Trophoblast cell (in vitro differentiated cells and primary cell): Measurements from ENCODE around the gene SLC39A3.

ENCODE experiments used
- DNase-seq, 2 donors: peaks; one replicate each; pipeline ENCODE4 v3.0.0-alpha.2; 2016
- H2AFZ ChIP-seq: 2 replicates; pipeline ENCODE4 v1.6.1; 2013; ENCODE audit warnings: low read length, moderate library complexity, mild to moderate bottlenecking; ENCODE audit not compliant: insufficient read depth, poor library complexity
- H2AK5ac ChIP-seq: 2 replicates; pipeline ENCODE4 v1.6.1; 2013; ENCODE audit warnings: mild to moderate bottlenecking, low read length
- H2BK120ac ChIP-seq: 2 replicates; pipeline ENCODE4 v1.6.1; 2013; ENCODE audit warnings: low read length, mild to moderate bottlenecking, moderate library complexity; ENCODE audit not compliant: insufficient read depth, poor library complexity
- H2BK12ac ChIP-seq: 2 replicates; pipeline ENCODE4 v1.6.1; 2013; ENCODE audit warnings: mild to moderate bottlenecking, low read length, moderate library complexity
- H2BK5ac ChIP-seq: 2 replicates; pipeline ENCODE4 v1.6.1; 2013; ENCODE audit warnings: low read length, low read depth, moderate library complexity, mild to moderate bottlenecking; ENCODE audit not compliant: poor library complexity
- H3K14ac ChIP-seq: 2 replicates; pipeline ENCODE4 v1.6.1; 2013; ENCODE audit warnings: mild to moderate bottlenecking, low read length
- H3K18ac ChIP-seq: 2 replicates; pipeline ENCODE4 v1.6.1; 2013; ENCODE audit warnings: mild to moderate bottlenecking, low read length
- H3K23ac ChIP-seq: 2 replicates; pipeline ENCODE4 v1.6.1; 2013; ENCODE audit warnings: low read length
- H3K27ac ChIP-seq: 2 replicates; pipeline ENCODE4 v1.5.1; 2013; ENCODE audit warnings: low read depth, mild to moderate bottlenecking, inconsistent platforms, low read length, moderate library complexity
- H3K27me3 ChIP-seq: 2 replicates; pipeline ENCODE4 v1.6.1; 2013; ENCODE audit warnings: inconsistent platforms, mild to moderate bottlenecking, low read length, moderate library complexity; ENCODE audit not compliant: insufficient read depth
- H3K36me3 ChIP-seq, 2 experiments: 1 replicate in 1 of 2; 2 replicates in 1 of 2; pipeline ENCODE4 v1.6.1; 2013; ENCODE audit warnings: low read length in 2 of 2, mild to moderate bottlenecking in 2 of 2, moderate library complexity in 1 of 2; ENCODE audit not compliant: insufficient read depth in 2 of 2, control insufficient read depth in 1 of 2
- H3K4ac ChIP-seq: 2 replicates; pipeline ENCODE4 v1.6.1; 2013; ENCODE audit warnings: low read depth, mild to moderate bottlenecking, low read length, moderate library complexity
- H3K4me1 ChIP-seq, 2 experiments: 1 replicate in 1 of 2; 2 replicates in 1 of 2; pipeline ENCODE4 v1.6.1; 2013; ENCODE audit warnings: low read length in 2 of 2, mild to moderate bottlenecking in 2 of 2, moderate library complexity in 1 of 2; ENCODE audit not compliant: insufficient read depth in 2 of 2, control insufficient read depth in 1 of 2
- H3K4me2 ChIP-seq: 2 replicates; pipeline ENCODE4 v1.6.1; 2013; ENCODE audit warnings: inconsistent platforms, mild to moderate bottlenecking, low read length, moderate library complexity
- H3K4me3 ChIP-seq: 2 replicates; pipeline ENCODE4 v1.5.1; 2013; ENCODE audit warnings: mild to moderate bottlenecking, low read depth, low read length, inconsistent platforms
- H3K79me1 ChIP-seq: one replicate; pipeline ENCODE4 v1.6.1; 2013; ENCODE audit warnings: low read length
- H3K79me2 ChIP-seq: 2 replicates; pipeline ENCODE4 v1.6.1; 2013; ENCODE audit warnings: low read length, mild to moderate bottlenecking; ENCODE audit not compliant: control insufficient read depth, insufficient read depth, poor library complexity
- H3K9ac ChIP-seq: 2 replicates; pipeline ENCODE4 v1.6.1; 2013; ENCODE audit warnings: mild to moderate bottlenecking, low read length
- H3K9me3 ChIP-seq: 2 replicates; pipeline ENCODE4 v1.6.1; 2013; ENCODE audit warnings: low read depth, mild to moderate bottlenecking, control low read depth, inconsistent platforms, low read length; ENCODE audit not compliant: insufficient read depth
- H4K12ac ChIP-seq: 2 replicates; pipeline ENCODE4 v1.6.1; 2013; ENCODE audit warnings: low read depth, mild to moderate bottlenecking, low read length, moderate library complexity
- H4K8ac ChIP-seq: 2 replicates; pipeline ENCODE4 v1.6.1; 2013; ENCODE audit warnings: low read depth, mild to moderate bottlenecking, low read length, moderate library complexity
- H4K91ac ChIP-seq: one replicate; pipeline ENCODE4 v1.6.1; 2013; ENCODE audit warnings: low read depth, mild to moderate bottlenecking, low read length, moderate library complexity
- WGBS: extraction: QIAGEN DNeasy Blood & Tissue Kit; methylation state at CpG from one replicate; pipeline ENCODE4 v1.1.7; 2013; ENCODE audit warnings: missing lambda C conversion rate; ENCODE audit not compliant: insufficient read length, insufficient coverage; ENCODE audit errors: extremely low coverage; 5-methylcytosine and 5-hydroxymethylcytosine counted together

SLC39A3 gene

GRCh38 chr19:2779121-2779740, 39.4 kb upstream of the SLC39A3 start:
- Histone ChIP-seq H3K9ac (no peak overlapping the region), H2BK5ac (no peak overlapping the region), H3K18ac (no peak overlapping the region), H4K91ac (no peak overlapping the region), H4K8ac (no peak overlapping the region), H3K9me3 (no peaks in the 10 kb centered on the region), H4K12ac (no peak overlapping the region), H3K4me2 (no peak overlapping the region), H3K79me1 (peaks cover 7% of the 10 kb centered on the region), H3K23ac (no peak overlapping the region), H3K4me1 (peaks cover 12 to 16% of the 10 kb centered on the region in 2 experiments), H3K36me3 (peaks cover 20 to 33% of the 10 kb centered on the region in 2 experiments), H3K4ac (peak overlapping the region; percentile 90), H3K14ac (no peak overlapping the region), H3K27ac (no peak overlapping the region), H3K4me3 (no peak overlapping the region), H2BK120ac (no peak overlapping the region), H2AK5ac (no peak overlapping the region), H3K79me2 (peaks cover 63% of the 10 kb centered on the region), H3K27me3 (no peaks in the 10 kb centered on the region), H2BK12ac (no peak overlapping the region), H2AFZ (no peak overlapping the region)
- WGBS, result 100% methylated on average over 2 of the region's 14 CpGs
- DNase-seq, result no peak

DNA sequence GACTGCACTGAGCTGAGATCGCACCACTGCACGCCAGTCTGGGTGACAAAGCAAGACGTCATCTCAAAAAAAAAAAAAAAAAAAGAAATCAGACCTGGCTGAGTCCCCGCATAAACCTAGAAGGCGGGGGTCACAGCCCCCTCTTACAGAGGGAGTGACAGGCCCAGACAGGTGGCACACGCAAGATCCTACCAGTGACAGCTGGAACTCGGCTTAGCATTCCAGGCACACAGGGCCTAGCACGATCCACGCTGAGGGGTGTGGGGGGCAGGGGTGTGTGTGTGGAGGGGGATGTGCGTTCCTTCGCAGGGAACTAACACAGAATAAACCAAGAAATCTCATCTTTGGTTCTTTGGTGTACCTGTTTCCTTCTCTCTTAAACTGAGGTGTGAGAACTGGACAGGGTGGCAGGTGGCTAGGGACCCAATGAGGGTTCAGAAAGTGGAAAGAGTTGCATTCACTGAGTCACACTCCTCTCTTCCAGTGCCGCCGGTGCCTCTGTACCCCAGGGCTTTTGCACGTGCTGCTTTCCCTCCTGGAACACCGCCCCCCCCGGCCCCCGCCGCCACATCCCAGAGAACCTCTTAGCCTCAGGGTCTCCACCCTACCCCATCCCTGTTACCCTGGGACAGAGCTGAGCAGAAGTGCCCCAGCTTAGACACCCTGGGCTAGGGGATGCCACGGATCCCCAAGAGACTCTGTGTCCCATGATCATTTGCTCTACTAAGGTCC, 38.3 kb upstream of the SLC39A3 start:
- Histone ChIP-seq H3K79me1 (peaks cover 7% of the 10 kb centered on the region), H2AK5ac (no peak overlapping the region), H3K4me1 (peaks cover 12 to 16% of the 10 kb centered on the region in 2 experiments), H4K91ac (no peak overlapping the region), H3K4me2 (no peak overlapping the region), H3K23ac (no peak overlapping the region), H3K79me2 (peaks cover 66% of the 10 kb centered on the region), H2BK12ac (no peak overlapping the region), H2BK120ac (no peak overlapping the region), H3K9ac (no peak overlapping the region), H3K9me3 (no peaks in the 10 kb centered on the region), H3K36me3 (peaks cover 25 to 33% of the 10 kb centered on the region in 2 experiments), H2AFZ (no peak overlapping the region), H3K4ac (peak overlapping the region; percentile 90), H3K4me3 (no peak overlapping the region), H3K27me3 (no peaks in the 10 kb centered on the region), H3K14ac (no peak overlapping the region), H3K18ac (no peak overlapping the region), H4K8ac (no peak overlapping the region), H3K27ac (no peak overlapping the region), H2BK5ac (no peak overlapping the region), H4K12ac (no peak overlapping the region)
- WGBS, result no CpG with 5 or more reads among the region's 19 CpGs
- DNase-seq, result no peak

- Histone ChIP-seq H3K36me3 (peaks cover 34 to 43% of the 10 kb centered on the region in 2 experiments), H3K4me3 (no peak overlapping the region), H3K23ac (no peak overlapping the region), H3K79me1 (no peaks in the 10 kb centered on the region), H3K27ac (no peak overlapping the region), H3K4ac (peak overlapping the region; percentile 96), H2AFZ (no peak overlapping the region), H3K18ac (no peak overlapping the region), H3K4me2 (no peak overlapping the region), H3K79me2 (peaks cover 51% of the 10 kb centered on the region), H3K4me1 (peaks cover 21 to 22% of the 10 kb centered on the region in 2 experiments), H2BK5ac (no peak overlapping the region), H4K12ac (no peak overlapping the region), H4K91ac (peak overlapping the region; percentile 7), H2BK12ac (no peak overlapping the region), H2AK5ac (no peak overlapping the region), H2BK120ac (no peak overlapping the region), H3K14ac (no peak overlapping the region), H3K9me3 (no peaks in the 10 kb centered on the region), H3K27me3 (no peaks in the 10 kb centered on the region), H4K8ac (no peak overlapping the region), H3K9ac (no peak overlapping the region)
- WGBS, result no CpG with 5 or more reads among the region's 29 CpGs
- peak; percentile 26 to 44 for DNase-seq
These were observed 36.0 kb upstream of the SLC39A3 start for GRCh38 chr19:2775556-2776430.

DNA sequence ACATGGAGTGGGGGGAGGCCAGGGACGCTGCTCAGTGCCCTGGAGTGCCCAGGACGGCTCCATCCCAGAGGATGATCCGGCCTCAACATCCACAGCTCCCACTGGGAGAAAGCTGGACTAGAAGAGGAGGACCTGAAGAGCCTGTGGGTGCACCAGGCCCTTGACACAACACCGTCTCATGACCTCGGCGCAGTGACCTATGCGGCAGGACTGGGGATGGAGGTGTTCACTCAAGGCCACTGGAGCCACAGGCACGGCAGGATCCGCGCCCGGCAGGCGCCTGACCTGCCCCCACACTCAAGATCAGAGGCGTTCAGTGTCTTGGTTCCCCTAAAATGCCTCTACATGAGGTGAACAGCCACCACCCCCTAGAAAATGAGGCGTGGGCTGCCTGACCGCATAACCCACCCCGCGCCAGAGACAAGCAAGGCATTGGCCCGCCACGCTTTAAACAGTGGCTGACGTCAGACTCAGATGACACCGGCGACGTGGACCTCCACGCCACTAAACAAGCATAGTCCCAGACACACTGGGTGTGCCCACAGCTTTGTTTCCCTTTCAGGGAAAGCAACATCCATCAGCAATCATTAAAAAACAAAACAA, 35.2 kb upstream of the SLC39A3 start:
- Histone ChIP-seq H3K4me2 (no peak overlapping the region), H2BK120ac (no peak overlapping the region), H3K79me2 (peaks cover 47% of the 10 kb centered on the region), H2AFZ (peak overlapping the region; percentile 17), H3K9me3 (no peaks in the 10 kb centered on the region), H4K8ac (no peak overlapping the region), H3K4me3 (no peak overlapping the region), H3K4me1 (peaks cover 21 to 22% of the 10 kb centered on the region in 2 experiments), H3K14ac (peak overlapping the region; percentile 28), H3K4ac (peak overlapping the region; percentile 96), H3K36me3 (peaks cover 41 to 50% of the 10 kb centered on the region in 2 experiments), H3K27me3 (no peaks in the 10 kb centered on the region), H3K23ac (no peak overlapping the region), H2AK5ac (no peak overlapping the region), H3K79me1 (no peaks in the 10 kb centered on the region), H4K12ac (peak overlapping the region; percentile 31), H3K9ac (no peak overlapping the region), H3K18ac (peak overlapping the region; percentile 25), H4K91ac (peak overlapping the region; percentile 31), H3K27ac (no peak overlapping the region), H2BK5ac (peak overlapping the region; percentile 1), H2BK12ac (peak overlapping the region; percentile 17)
- no peak for DNase-seq
- WGBS, result no CpG with 5 or more reads among the region's 24 CpGs
